ENCODE results near the gene CYP4F11. TPM values are rescaled to one million over a fixed set of nuclear protein-coding genes. Genes with fewer than 3 reads are reported as not detected.

CYP4F11 gene
- total and polyA plus RNA-seq, 8 donors: 0.04 to 2.3 TPM; not detected in 6

DNA sequence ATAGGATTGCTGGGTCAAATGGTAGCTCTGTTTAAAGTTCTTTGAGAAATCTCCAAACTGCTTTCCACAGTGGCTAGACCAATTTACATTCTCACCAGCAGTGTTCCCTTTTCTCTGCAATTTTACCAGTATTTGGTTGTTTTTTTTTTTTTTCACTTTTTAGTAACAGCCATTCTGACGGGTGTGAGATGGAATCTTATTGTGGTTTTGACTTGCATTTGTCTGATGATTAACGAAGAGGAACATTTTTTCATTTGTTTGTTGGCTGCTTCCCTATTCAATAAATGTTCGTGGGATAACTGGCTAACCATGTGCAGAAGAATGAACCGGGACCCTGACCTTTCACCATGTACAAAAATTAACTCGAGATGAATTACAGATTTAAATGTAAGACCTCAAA, 67.7 kb downstream of the CYP4F11 start:
- DNase-seq: no peak
- intact Hi-C loops (cut with DNase I): loop anchor here in 1 of 2 donors (10.0 kb wide), 1 partner anchor 242 kb away; no protein-coding TSS in a partner anchor
- peaks cover 0 to 11% of the 10 kb centered on the region in 2 donors for H3K4me1 ChIP-seq
- no peak overlapping the region for H3K27ac ChIP-seq
- H3K36me3 ChIP-seq: no peaks in the 10 kb centered on the region
- H3K9me3 ChIP-seq: no peaks in the 10 kb centered on the region
- TF ChIP-seq, protein P1, sequence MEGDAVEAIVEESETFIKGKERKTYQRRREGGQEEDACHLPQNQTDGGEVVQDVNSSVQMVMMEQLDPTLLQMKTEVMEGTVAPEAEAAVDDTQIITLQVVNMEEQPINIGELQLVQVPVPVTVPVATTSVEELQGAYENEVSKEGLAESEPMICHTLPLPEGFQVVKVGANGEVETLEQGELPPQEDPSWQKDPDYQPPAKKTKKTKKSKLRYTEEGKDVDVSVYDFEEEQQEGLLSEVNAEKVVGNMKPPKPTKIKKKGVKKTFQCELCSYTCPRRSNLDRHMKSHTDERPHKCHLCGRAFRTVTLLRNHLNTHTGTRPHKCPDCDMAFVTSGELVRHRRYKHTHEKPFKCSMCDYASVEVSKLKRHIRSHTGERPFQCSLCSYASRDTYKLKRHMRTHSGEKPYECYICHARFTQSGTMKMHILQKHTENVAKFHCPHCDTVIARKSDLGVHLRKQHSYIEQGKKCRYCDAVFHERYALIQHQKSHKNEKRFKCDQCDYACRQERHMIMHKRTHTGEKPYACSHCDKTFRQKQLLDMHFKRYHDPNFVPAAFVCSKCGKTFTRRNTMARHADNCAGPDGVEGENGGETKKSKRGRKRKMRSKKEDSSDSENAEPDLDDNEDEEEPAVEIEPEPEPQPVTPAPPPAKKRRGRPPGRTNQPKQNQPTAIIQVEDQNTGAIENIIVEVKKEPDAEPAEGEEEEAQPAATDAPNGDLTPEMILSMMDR (IDR thresholded peaks at IDR 0.05): no peak
- no peak overlapping the region for H3K4me3 ChIP-seq
- no peak for ATAC-seq
- peaks cover 0 to 23% of the 10 kb centered on the region in 2 donors for H3K27me3 ChIP-seq

DNA sequence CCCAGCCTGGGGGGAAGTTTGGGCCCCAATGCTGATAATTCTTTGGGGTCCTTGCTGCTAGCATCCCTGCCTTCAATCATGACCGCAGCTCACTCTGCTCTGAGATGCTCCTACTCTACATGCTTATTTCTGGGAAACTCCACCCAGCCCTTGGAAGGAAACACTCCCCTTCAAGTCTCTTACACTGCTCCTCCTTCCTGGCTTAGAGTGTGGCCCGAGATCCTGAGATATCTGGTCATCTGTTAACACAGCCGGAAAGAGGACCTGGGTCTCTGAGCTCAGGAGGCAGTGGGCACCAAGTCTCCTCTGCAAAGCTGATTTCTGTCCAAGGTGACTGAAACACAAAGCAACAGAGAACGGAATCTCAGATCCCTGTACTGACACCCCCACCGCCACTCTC, 69.5 kb downstream of the CYP4F11 start:
- DNase-seq: no peak
- intact Hi-C loops (cut with DNase I): loop anchor here in 1 of 2 donors (10.0 kb wide), 1 partner anchor 240 kb away; no protein-coding TSS in a partner anchor
- H3K27me3 ChIP-seq: peaks cover 0 to 20% of the 10 kb centered on the region in 2 donors
- no peak overlapping the region for H3K27ac ChIP-seq
- no peak overlapping the region for H3K4me3 ChIP-seq
- ATAC-seq: no peak
- TF ChIP-seq, protein P1 (IDR thresholded peaks at IDR 0.05): no peak
- H3K36me3 ChIP-seq: no peaks in the 10 kb centered on the region
- H3K9me3 ChIP-seq: no peaks in the 10 kb centered on the region
- H3K4me1 ChIP-seq: peaks cover 0 to 9% of the 10 kb centered on the region in 2 donors

DNA sequence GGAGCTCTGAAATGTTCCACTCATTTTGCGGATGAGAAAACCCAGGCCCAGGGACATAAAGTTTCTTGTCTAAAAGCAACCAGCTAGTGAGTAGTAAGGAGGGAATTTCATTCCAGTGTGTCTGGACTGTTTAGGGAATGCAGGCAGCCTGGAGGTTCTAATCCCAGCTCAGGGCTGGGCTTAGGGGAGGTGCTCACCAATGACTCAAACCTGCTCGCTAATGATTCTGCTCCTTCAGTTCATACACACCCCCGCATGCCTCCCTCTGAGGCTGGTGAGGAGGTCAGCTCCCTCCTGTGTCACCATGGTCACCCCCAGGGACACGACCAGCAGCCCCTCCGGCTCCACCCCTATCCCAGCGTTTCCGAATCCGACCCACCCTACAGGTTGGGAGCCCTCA, 71.1 kb downstream of the CYP4F11 start:
- intact Hi-C loops (cut with DNase I): loop anchor here in 1 of 2 donors (10.0 kb wide), 1 partner anchor 238 kb away; no protein-coding TSS in a partner anchor
- TF ChIP-seq, protein P1 (IDR thresholded peaks at IDR 0.05): no peak
- no peak overlapping the region for H3K27ac ChIP-seq
- DNase-seq: no peak
- H3K27me3 ChIP-seq: peaks cover 0 to 25% of the 10 kb centered on the region in 2 donors
- no peaks in the 10 kb centered on the region for H3K9me3 ChIP-seq
- ATAC-seq: no peak
- no peaks in the 10 kb centered on the region for H3K4me1 ChIP-seq
- H3K36me3 ChIP-seq: no peaks in the 10 kb centered on the region
- no peak overlapping the region for H3K4me3 ChIP-seq

DNA sequence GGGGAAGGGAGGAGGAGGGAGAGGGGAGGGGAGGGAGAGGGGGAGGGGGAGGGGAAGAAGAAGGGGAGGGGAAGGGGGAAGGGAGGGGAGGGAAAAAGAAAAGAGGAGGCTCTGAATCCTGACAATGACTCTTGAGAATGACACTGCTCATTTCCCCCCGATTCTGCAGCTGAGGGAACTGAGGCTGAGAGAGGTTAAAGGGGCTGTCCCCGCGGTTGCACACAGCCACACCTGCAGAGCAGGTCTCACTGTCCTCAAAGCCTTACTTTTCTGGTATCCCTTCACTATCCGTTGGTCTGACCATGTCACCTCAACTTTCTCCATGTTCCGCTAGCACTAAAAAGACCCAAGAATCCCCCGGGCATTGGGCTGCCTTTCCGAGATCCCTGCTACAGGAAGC, 71.9 kb downstream of the CYP4F11 start:
- TF ChIP-seq, protein P1 (IDR thresholded peaks at IDR 0.05): no peak
- H3K4me3 ChIP-seq: no peak overlapping the region
- H3K9me3 ChIP-seq: no peaks in the 10 kb centered on the region
- peaks cover 0 to 29% of the 10 kb centered on the region in 2 donors for H3K27me3 ChIP-seq
- no peak for ATAC-seq
- no peak for DNase-seq
- intact Hi-C loops (cut with DNase I): loop anchor here in 1 of 2 donors (10.0 kb wide), 1 partner anchor 238 kb away; no protein-coding TSS in a partner anchor
- no peaks in the 10 kb centered on the region for H3K36me3 ChIP-seq
- H3K4me1 ChIP-seq: no peaks in the 10 kb centered on the region
- no peak overlapping the region for H3K27ac ChIP-seq

Other genes with a start within 250 kb of the CYP4F11 start
- not detected for gene OR10H2, start 206.5 kb downstream of the CYP4F11 start, total RNA-seq
- not detected for gene OR10H2, start 206.5 kb downstream of the CYP4F11 start, polyA plus RNA-seq (ENCODE audit: insufficient read length in 6 of 6)
- not detected for gene OR10H3, start 196.5 kb downstream of the CYP4F11 start, total RNA-seq
- not detected for gene OR10H3, start 196.5 kb downstream of the CYP4F11 start, polyA plus RNA-seq (ENCODE audit: insufficient read length in 6 of 6)
- gene OR10H5, start 146.9 kb downstream of the CYP4F11 start, total RNA-seq: not detected
- under 1 TPM; 0.09 to 0.15 (median 0.11) TPM for gene OR10H5, start 146.9 kb downstream of the CYP4F11 start, polyA plus RNA-seq (ENCODE audit: insufficient read length in 6 of 6)
- under 1 TPM in 1 of 2 donors, not detected in 1; 0.06 TPM for gene OR10H1, start 118.9 kb downstream of the CYP4F11 start, total RNA-seq
- under 1 TPM in 3 of 6 donors, not detected in 3; 0.04 to 0.11 (median 0.11) TPM for gene OR10H1, start 118.9 kb downstream of the CYP4F11 start, polyA plus RNA-seq (ENCODE audit: insufficient read length in 6 of 6)
- gene CYP4F2, start 36.5 kb downstream of the CYP4F11 start, total RNA-seq: not detected
- under 1 TPM in 1 of 6 donors, not detected in 5; 0.34 TPM for gene CYP4F2, start 36.5 kb downstream of the CYP4F11 start, polyA plus RNA-seq (ENCODE audit: insufficient read length in 6 of 6)
- not detected for gene OR10H4, start 14.5 kb upstream of the CYP4F11 start, total RNA-seq
- not detected for gene OR10H4, start 14.5 kb upstream of the CYP4F11 start, polyA plus RNA-seq (ENCODE audit: insufficient read length in 6 of 6)
- 100 to 1,000 TPM; 437 to 536 TPM for gene TPM4, start 142.0 kb upstream of the CYP4F11 start, total RNA-seq
- 100 to 1,000 TPM; 553 to 631 (median 558) TPM for gene TPM4, start 142.0 kb upstream of the CYP4F11 start, polyA plus RNA-seq (ENCODE audit: insufficient read length in 6 of 6)
- gene RAB8A, start 177.4 kb upstream of the CYP4F11 start, total RNA-seq: 10 to 100 TPM; 70.7 to 88.8 TPM
- gene RAB8A, start 177.4 kb upstream of the CYP4F11 start, polyA plus RNA-seq (ENCODE audit: insufficient read length in 6 of 6): 100 to 1,000 TPM in 1 of 6 donors, 10 to 100 TPM in 5; 64.9 to 102 (median 73.0) TPM
- 1 to 10 TPM; 7.1 to 8.5 TPM for gene HSH2D, start 209.2 kb upstream of the CYP4F11 start, total RNA-seq
- 1 to 10 TPM; 1.8 to 2.7 (median 2.1) TPM for gene HSH2D, start 209.2 kb upstream of the CYP4F11 start, polyA plus RNA-seq (ENCODE audit: insufficient read length in 6 of 6)
- not detected for gene CIB3, start 239.0 kb upstream of the CYP4F11 start, total RNA-seq
- gene CIB3, start 239.0 kb upstream of the CYP4F11 start, polyA plus RNA-seq (ENCODE audit: insufficient read length in 6 of 6): not detected

Data from left lung (tissue), 10 donors.